NB4 (cell line): ENCODE data around the gene SESN1.

Experiments
- CTCF ChIP-seq: IDR thresholded peaks from one replicate; pipeline ENCODE4 v1.5.1; 2012; ENCODE audit warnings: low read depth, low read length
- MAX ChIP-seq: IDR thresholded peaks from 2 replicates; pipeline ENCODE4 v1.6.1; 2011; ENCODE audit warnings: low read depth, low read length
- MYC ChIP-seq: IDR thresholded peaks from 2 replicates; pipeline ENCODE4 v1.6.1; 2011; ENCODE audit warnings: low read depth, low read length
- POLR2A ChIP-seq: IDR thresholded peaks from 2 replicates; pipeline ENCODE4 v1.6.1; 2011; ENCODE audit warnings: mild to moderate bottlenecking; ENCODE audit not compliant: insufficient read length; ENCODE audit errors: extremely low read depth

GRCh38 chr6:108974201-108974600 is 120.4 kb downstream of the SESN1 start:
- TF ChIP-seq POLR2A (no peak), CTCF (no peak), MYC (no peak), MAX (no peak)
